ENCODE measurements around the gene MACF1.

- no peak for TF ChIP-seq EZH2 (optimal IDR thresholded peaks at IDR 0.05; ENCODE audit: low read depth, low read length)
- no peak for TF ChIP-seq CTCF (IDR thresholded peaks at IDR 0.05; ENCODE audit: low read length)
- no peak for TF ChIP-seq EZH2phosphoT487 (IDR thresholded peaks at IDR 0.05; ENCODE audit: low read length)
Observed at GRCh38 chr1:39333296-39333695, 128.8 kb downstream of the MACF1 start.
